GM18861 (cell line): ENCODE results near the gene DGKI.
A peak's percentile ranks its signal among the peaks of the same experiment; 100 is the strongest.

Source experiments
- ATAC-seq: cut with Tn5 transposase; IDR thresholded peaks from one replicate; pipeline ENCODE4 v1.9.1; 2021; ENCODE audit not compliant: unreplicated experiment

The DGKI gene

GRCh38 chr7:137658190-137658900, 188.4 kb downstream of the DGKI start:
- no peak for ATAC-seq

- no peak for ATAC-seq
These were observed 189.1 kb downstream of the DGKI start for GRCh38 chr7:137657476-137658189.

- no peak for ATAC-seq
These were observed 189.9 kb downstream of the DGKI start for GRCh38 chr7:137656850-137657232.

GRCh38 chr7:137656227-137656849, 190.4 kb downstream of the DGKI start:
- peak; percentile 78 for ATAC-seq

GRCh38 chr7:137655804-137656203, 191.0 kb downstream of the DGKI start:
- no peak for ATAC-seq

GRCh38 chr7:137652721-137653120, 194.1 kb downstream of the DGKI start:
- ATAC-seq: no peak

GRCh38 chr7:137647905-137648565, 198.7 kb downstream of the DGKI start:
- no peak for ATAC-seq

GRCh38 chr7:137642472-137642871, 204.3 kb downstream of the DGKI start:
- ATAC-seq: no peak

GRCh38 chr7:137642031-137642430, 204.7 kb downstream of the DGKI start:
- no peak for ATAC-seq

GRCh38 chr7:137636376-137636775, 210.4 kb downstream of the DGKI start:
- ATAC-seq: no peak

- no peak for ATAC-seq
These were observed 210.9 kb downstream of the DGKI start for GRCh38 chr7:137635874-137636273.

GRCh38 chr7:137635132-137635531, 211.6 kb downstream of the DGKI start:
- no peak for ATAC-seq

- ATAC-seq: no peak
These were observed 212.4 kb downstream of the DGKI start for GRCh38 chr7:137634356-137634755.

GRCh38 chr7:137633133-137633532, 213.6 kb downstream of the DGKI start:
- ATAC-seq: no peak

- no peak for ATAC-seq
These were observed 218.6 kb downstream of the DGKI start for GRCh38 chr7:137628216-137628615.

GRCh38 chr7:137626469-137627067, 220.2 kb downstream of the DGKI start:
- peak; percentile 77 for ATAC-seq

GRCh38 chr7:137625197-137625596, 221.6 kb downstream of the DGKI start:
- no peak for ATAC-seq

- ATAC-seq: no peak
These were observed 227.6 kb downstream of the DGKI start for GRCh38 chr7:137619181-137619580.

GRCh38 chr7:137618748-137619147, 228.0 kb downstream of the DGKI start:
- ATAC-seq: no peak

GRCh38 chr7:137613006-137613525, 233.7 kb downstream of the DGKI start:
- ATAC-seq: no peak

- ATAC-seq: no peak
These were observed 235.2 kb downstream of the DGKI start for GRCh38 chr7:137611606-137612005.
